Osteoblast (primary cell): Measurements from ENCODE around the gene TMEM61. TPM values are rescaled to one million over a fixed set of nuclear protein-coding genes. Genes with fewer than 3 reads are reported as not detected.

Experiments
- DNase-seq: peaks from one replicate; pipeline ENCODE4 v3.0.0; 2011; ENCODE audit warnings: low spot score, mixed read lengths; ENCODE audit not compliant: insufficient read length; ENCODE audit errors: missing footprints
- H2AFZ ChIP-seq: 2 replicates; pipeline ENCODE4 v1.6.0; 2011; ENCODE audit warnings: mild to moderate bottlenecking, low read length
- H3K27ac ChIP-seq: 2 replicates; pipeline ENCODE4 v1.5.1; 2011; ENCODE audit warnings: mild to moderate bottlenecking, low read depth, low read length, moderate library complexity
- H3K27me3 ChIP-seq: 2 replicates; pipeline ENCODE4 v1.6.0; 2012; ENCODE audit warnings: mild to moderate bottlenecking, control low read depth, inconsistent platforms, low read length, moderate library complexity; ENCODE audit not compliant: insufficient read depth
- H3K36me3 ChIP-seq: 2 replicates; pipeline ENCODE4 v1.5.1; 2011; ENCODE audit warnings: mild to moderate bottlenecking, low read length, control low read depth, moderate library complexity; ENCODE audit not compliant: insufficient read depth
- H3K4me1 ChIP-seq: 2 replicates; pipeline ENCODE4 v1.5.1; 2011; ENCODE audit warnings: mild to moderate bottlenecking, low read length, control low read depth, moderate library complexity; ENCODE audit not compliant: insufficient read depth
- H3K4me2 ChIP-seq: 2 replicates; pipeline ENCODE4 v1.6.0; 2011; ENCODE audit warnings: mild to moderate bottlenecking, low read length; ENCODE audit not compliant: insufficient read depth
- H3K4me3 ChIP-seq: fragments of 200-600 bp; sonication (generic); 3 replicates; pipeline ENCODE4 v1.5.1; 2012; ENCODE audit warnings: mild to moderate bottlenecking, low read length, inconsistent platforms; ENCODE audit not compliant: insufficient read depth
- H3K79me2 ChIP-seq: 2 replicates; pipeline ENCODE4 v1.6.0; 2012; ENCODE audit warnings: mild to moderate bottlenecking, low read length, control low read depth, inconsistent platforms; ENCODE audit not compliant: insufficient read depth
- H3K9me3 ChIP-seq: 2 replicates; pipeline ENCODE4 v1.5.1; 2011; ENCODE audit warnings: low read depth, low read length, control low read depth
- H4K20me1 ChIP-seq: 2 replicates; pipeline ENCODE4 v1.6.0; 2012; ENCODE audit warnings: mild to moderate bottlenecking, low read length, control low read depth; ENCODE audit not compliant: insufficient read depth
- CTCF ChIP-seq: IDR thresholded peaks from 2 replicates; pipeline ENCODE4 v1.5.1; 2011; ENCODE audit warnings: mild to moderate bottlenecking, low read depth, low read length, moderate library complexity; ENCODE audit errors: extremely low read depth
- total RNA-seq: library from RNA; depleted of rRNA; stranded (reverse); fragments of >200 nt; gene quantifications from 2 replicates; pipeline ENCODE4 v1.2.3, GENCODE V29; 2012

The TMEM61 gene
- total RNA-seq, 1 donor: not detected

- Histone ChIP-seq H3K4me2 (no peak overlapping the region), H3K27me3 (peaks cover 36% of the 10 kb centered on the region), H2AFZ (no peak overlapping the region), H3K9me3 (no peaks in the 10 kb centered on the region), H3K36me3 (no peaks in the 10 kb centered on the region), H3K27ac (no peak overlapping the region), H4K20me1 (no peaks in the 10 kb centered on the region), H3K79me2 (no peaks in the 10 kb centered on the region), H3K4me3 (no peak overlapping the region), H3K4me1 (peaks cover 12% of the 10 kb centered on the region)
- DNase-seq: peak; percentile 56
- no peak for TF ChIP-seq CTCF
Observed at GRCh38 chr1:54975356-54976108, 4.9 kb upstream of the TMEM61 start.

- Histone ChIP-seq H3K4me2 (no peak overlapping the region), H3K4me3 (no peak overlapping the region), H2AFZ (no peak overlapping the region), H3K4me1 (peaks cover 7% of the 10 kb centered on the region), H3K27me3 (peaks cover 48% of the 10 kb centered on the region), H3K36me3 (no peaks in the 10 kb centered on the region), H3K27ac (no peak overlapping the region), H3K9me3 (no peaks in the 10 kb centered on the region), H4K20me1 (no peaks in the 10 kb centered on the region), H3K79me2 (no peaks in the 10 kb centered on the region)
- DNase-seq: no peak
- TF ChIP-seq CTCF: no peak
Observed at GRCh38 chr1:54976747-54977146, 3.7 kb upstream of the TMEM61 start.

- Histone ChIP-seq H3K4me2 (no peak overlapping the region), H3K27me3 (peaks cover 56% of the 10 kb centered on the region), H3K9me3 (no peaks in the 10 kb centered on the region), H3K79me2 (no peaks in the 10 kb centered on the region), H3K36me3 (no peaks in the 10 kb centered on the region), H3K4me3 (no peak overlapping the region), H3K27ac (no peak overlapping the region), H2AFZ (no peak overlapping the region), H4K20me1 (no peaks in the 10 kb centered on the region), H3K4me1 (peaks cover 7% of the 10 kb centered on the region)
- peak; percentile 13 for DNase-seq
- TF ChIP-seq CTCF: no peak
Observed at GRCh38 chr1:54977533-54978297, 2.7 kb upstream of the TMEM61 start.
